ENCODE results near the gene RPLP2.

Gene RPLP2

GRCh38 chr11:859394-860131 lies 49.8 kb downstream of the RPLP2 start:
- Histone ChIP-seq H3K9me3 (ENCODE audit: control insufficient read depth, insufficient read depth, low read length) (no peaks in the 10 kb centered on the region), H3K4me3 (ENCODE audit: low read length) (no peak overlapping the region), H3K27ac (ENCODE audit: low read depth, low read length) (no peak overlapping the region)

GRCh38 chr11:860234-861104 lies 50.7 kb downstream of the RPLP2 start:
- Histone ChIP-seq H3K4me1 (ENCODE audit: control insufficient read depth, low read length) (no peaks in the 10 kb centered on the region), H3K79me2 (ENCODE audit: control insufficient read depth, low read length) (no peaks in the 10 kb centered on the region), H3K9me3 (ENCODE audit: control insufficient read depth, insufficient read depth, low read length) (no peaks in the 10 kb centered on the region), H4K20me1 (ENCODE audit: control insufficient read depth, insufficient read depth, low read depth, low read length) (no peaks in the 10 kb centered on the region), H3K4me3 (ENCODE audit: low read length) (no peak overlapping the region), H3K27me3 (ENCODE audit: control insufficient read depth, low read length) (no peaks in the 10 kb centered on the region), H3F3A (ENCODE audit: control insufficient read depth, insufficient read depth) (no peaks in the 10 kb centered on the region), H3K4me2 (ENCODE audit: low read length) (no peak overlapping the region), H3K27ac (ENCODE audit: low read depth, low read length) (no peak overlapping the region), H3K9me2 (replicated peaks; ENCODE audit: control insufficient read depth, low read length) (no peaks in the 10 kb centered on the region), H3K36me3 (ENCODE audit: control insufficient read depth, low read length) (no peaks in the 10 kb centered on the region)
- no peak for TF ChIP-seq CTCF (IDR thresholded peaks at IDR 0.05; ENCODE audit: low read depth, low read length, poor library complexity, severe bottlenecking)
- no peak for TF ChIP-seq EZH2phosphoT487 (IDR thresholded peaks at IDR 0.05; ENCODE audit: borderline replicate concordance, low read length)

More at GRCh38 chr11:859394-860131, 49.8 kb downstream of the RPLP2 start:
- H3K79me2 ChIP-seq (ENCODE audit: control insufficient read depth, low read length), result no peaks in the 10 kb centered on the region
- no peaks in the 10 kb centered on the region for H3K9me2 ChIP-seq (replicated peaks; ENCODE audit: control insufficient read depth, low read length)
- no peaks in the 10 kb centered on the region for H3K27me3 ChIP-seq (ENCODE audit: control insufficient read depth, low read length)
- no peaks in the 10 kb centered on the region for H3K36me3 ChIP-seq (ENCODE audit: control insufficient read depth, low read length)
- H3K4me1 ChIP-seq (ENCODE audit: control insufficient read depth, low read length), result no peaks in the 10 kb centered on the region
- H3F3A ChIP-seq (ENCODE audit: control insufficient read depth, insufficient read depth), result no peaks in the 10 kb centered on the region
- TF ChIP-seq EZH2phosphoT487 (IDR thresholded peaks at IDR 0.05; ENCODE audit: borderline replicate concordance, low read length) (no peak), CTCF (IDR thresholded peaks at IDR 0.05; ENCODE audit: low read depth, low read length, poor library complexity, severe bottlenecking) (no peak)
- no peak overlapping the region for H3K4me2 ChIP-seq (ENCODE audit: low read length)
- no peaks in the 10 kb centered on the region for H4K20me1 ChIP-seq (ENCODE audit: control insufficient read depth, insufficient read depth, low read depth, low read length)

GRCh38 chr11:861105-861479 lies 51.3 kb downstream of the RPLP2 start:
- H3K4me3 ChIP-seq (ENCODE audit: low read length), result no peak overlapping the region
- H3K9me3 ChIP-seq (ENCODE audit: control insufficient read depth, insufficient read depth, low read length), result no peaks in the 10 kb centered on the region
- H3F3A ChIP-seq (ENCODE audit: control insufficient read depth, insufficient read depth), result no peaks in the 10 kb centered on the region
- no peaks in the 10 kb centered on the region for H3K79me2 ChIP-seq (ENCODE audit: control insufficient read depth, low read length)
- H3K4me1 ChIP-seq (ENCODE audit: control insufficient read depth, low read length), result no peaks in the 10 kb centered on the region
- H3K4me2 ChIP-seq (ENCODE audit: low read length), result no peak overlapping the region
- H3K36me3 ChIP-seq (ENCODE audit: control insufficient read depth, low read length), result no peaks in the 10 kb centered on the region
- no peaks in the 10 kb centered on the region for H3K9me2 ChIP-seq (replicated peaks; ENCODE audit: control insufficient read depth, low read length)
- H3K27ac ChIP-seq (ENCODE audit: low read depth, low read length), result no peak overlapping the region
- no peaks in the 10 kb centered on the region for H4K20me1 ChIP-seq (ENCODE audit: control insufficient read depth, insufficient read depth, low read depth, low read length)
- no peak for TF ChIP-seq CTCF (IDR thresholded peaks at IDR 0.05; ENCODE audit: low read depth, low read length, poor library complexity, severe bottlenecking)
- no peak for TF ChIP-seq EZH2phosphoT487 (IDR thresholded peaks at IDR 0.05; ENCODE audit: borderline replicate concordance, low read length)
- no peaks in the 10 kb centered on the region for H3K27me3 ChIP-seq (ENCODE audit: control insufficient read depth, low read length)

All from DOHH2 (cell line).